ENCODE results near the gene TLR1.
"Not testable (repeated sequence)": the region's sequence is repeated elsewhere in the genome, so short reads cannot be mapped to it uniquely, and the experiment has no call there.

The TLR1 gene

DNA sequence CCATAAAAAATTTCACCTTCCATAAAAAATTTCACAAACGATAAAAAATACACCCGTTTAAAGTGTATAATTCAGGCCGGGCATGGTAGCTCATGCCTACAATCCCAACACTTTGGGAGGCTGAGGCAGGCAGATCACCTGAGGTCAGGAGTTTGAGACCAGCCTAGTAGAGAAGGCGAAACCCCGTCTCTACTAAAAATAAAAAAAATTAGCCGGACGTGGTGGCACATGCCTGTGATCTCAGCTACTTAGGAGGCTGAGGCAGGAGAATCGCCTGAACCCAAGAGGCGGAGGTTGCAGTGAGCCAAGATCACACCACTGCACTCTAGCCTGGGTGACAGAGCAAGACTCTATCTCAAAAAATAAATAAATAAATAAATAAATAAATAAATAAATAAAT, 1.7 kb upstream of the TLR1 start:
- DNase-seq (ENCODE audit: low spot score), result not testable (repeated sequence)

DNA sequence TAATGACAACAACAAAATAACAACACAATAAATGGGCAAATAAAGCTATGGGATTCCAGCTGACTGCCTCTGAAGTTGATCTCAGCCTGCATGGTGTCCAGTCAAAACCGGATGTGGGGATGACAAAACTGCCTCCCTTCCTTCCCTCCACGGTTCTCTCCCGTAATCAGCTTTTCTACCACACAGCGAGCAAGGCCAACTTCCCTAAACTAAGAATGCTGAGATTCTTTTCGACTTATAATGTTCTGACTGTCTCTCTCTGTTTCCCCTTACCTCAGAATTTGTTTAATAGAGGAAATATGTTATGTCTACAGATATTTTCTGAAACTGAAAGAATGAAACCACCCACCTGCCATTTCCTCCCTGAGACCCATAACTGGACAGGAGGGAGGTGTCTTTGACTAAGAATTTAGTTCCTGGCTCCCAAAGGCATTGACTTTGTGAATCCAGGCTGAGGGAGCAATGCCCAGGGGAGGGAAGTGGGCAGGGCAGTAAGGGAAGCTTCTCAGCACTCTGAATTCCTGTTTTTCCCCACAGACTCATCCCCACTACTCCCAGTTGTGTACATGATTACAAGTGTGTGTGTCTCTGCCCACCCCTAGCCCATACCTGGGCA, 1.0 kb upstream of the TLR1 start:
- DNase-seq (ENCODE audit: low spot score), result no peak

DNA sequence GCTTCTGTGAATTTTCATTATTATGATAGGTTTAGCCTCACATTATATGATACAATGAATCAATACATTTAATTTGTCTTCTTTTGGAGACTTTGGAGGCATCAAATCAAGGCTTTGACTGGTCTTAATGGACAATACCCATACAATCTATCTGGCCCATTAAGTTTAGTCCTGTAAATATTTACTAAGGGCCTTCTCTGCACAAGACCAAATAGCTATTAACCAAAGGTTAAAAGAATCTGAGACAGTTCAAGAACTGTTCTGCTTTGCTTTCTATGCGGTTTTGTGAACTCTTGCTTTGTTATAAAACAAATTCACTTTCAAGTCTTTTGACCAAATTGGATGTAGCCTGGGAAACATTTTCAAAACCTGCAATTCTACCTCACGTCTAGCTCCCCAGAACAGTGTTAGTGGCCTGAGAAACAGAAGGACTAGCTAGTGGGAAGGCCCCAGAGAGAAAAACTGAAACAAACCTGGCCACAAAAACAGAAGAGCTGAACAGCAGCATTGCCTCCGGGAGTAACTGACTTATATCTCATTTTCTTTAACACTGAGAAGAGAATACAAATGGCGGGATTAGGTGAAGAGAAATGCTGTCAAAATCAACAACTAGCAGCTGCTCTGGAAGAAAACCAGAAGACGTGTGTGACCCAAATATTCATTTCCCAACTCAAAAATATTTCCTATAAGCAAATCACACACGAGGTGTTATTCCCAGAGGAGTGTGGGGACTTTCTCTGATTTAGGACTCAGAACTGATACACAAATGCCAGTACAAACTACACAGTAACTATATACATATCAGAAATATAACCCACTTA, 548 bp downstream of the TLR1 start:
- no peak for DNase-seq (ENCODE audit: low spot score)

DNA sequence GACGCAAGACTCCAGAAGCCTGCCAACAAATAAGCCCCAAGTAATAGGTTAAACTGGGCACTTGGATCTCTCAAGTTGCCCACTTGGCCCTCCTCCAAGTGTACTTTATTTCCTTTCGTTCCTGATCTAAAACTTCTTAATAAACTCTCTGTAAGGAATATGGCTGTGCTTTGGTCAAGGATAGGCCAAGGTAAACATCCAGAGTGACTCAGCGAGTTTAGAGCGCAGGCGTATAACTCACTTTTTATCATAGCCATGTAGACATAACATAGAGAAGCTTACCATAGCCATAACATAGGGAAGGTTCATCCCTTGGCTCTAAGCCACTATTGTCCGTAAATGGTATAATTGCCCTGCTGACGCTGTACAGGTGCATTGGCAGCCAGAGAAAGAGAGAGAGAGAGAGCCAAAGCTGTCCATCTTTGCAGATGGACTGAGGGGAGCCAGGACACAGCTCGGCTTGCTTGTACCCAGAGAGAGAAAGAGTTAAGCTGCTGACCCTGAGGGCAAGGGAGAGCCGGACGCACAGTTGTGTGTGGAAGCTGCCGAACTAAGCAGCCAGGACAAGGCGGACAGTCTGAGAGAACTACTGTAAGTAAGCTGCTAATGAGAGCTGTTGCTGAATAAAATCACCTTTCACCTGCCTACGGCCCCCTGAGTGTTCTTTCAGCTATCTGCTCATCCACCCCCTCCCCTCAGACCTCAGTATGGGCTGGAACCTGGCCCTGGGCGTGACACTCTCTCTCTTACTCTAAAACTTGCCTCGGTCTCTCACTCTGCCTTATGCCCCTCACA, 1.8 kb downstream of the TLR1 start:
- DNase-seq (ENCODE audit: low spot score), result no peak

DNA sequence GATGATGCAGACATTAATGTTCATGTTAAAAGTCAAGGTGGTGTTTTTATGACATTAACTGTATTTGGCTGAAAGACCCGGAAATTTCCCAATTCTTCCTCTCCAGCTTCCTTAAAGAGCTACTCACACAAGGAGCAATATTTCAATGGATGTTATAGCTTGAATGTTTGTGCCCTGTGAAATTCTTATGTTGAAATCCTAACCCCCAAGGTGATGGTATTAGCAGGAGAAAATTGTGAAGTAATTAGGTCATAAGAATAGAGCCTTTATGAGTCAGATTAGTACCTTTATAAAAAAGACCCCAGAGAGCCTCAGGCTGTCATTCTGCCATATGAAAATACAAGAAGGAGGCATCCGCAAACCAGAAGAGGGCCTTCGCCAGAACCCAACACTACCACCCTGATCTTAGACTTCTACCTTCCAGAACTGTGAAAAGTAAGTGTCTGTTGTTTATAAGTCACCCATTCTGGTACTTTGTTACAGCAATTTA, 3.6 kb downstream of the TLR1 start:
- no peak for DNase-seq (ENCODE audit: low spot score)

DNA sequence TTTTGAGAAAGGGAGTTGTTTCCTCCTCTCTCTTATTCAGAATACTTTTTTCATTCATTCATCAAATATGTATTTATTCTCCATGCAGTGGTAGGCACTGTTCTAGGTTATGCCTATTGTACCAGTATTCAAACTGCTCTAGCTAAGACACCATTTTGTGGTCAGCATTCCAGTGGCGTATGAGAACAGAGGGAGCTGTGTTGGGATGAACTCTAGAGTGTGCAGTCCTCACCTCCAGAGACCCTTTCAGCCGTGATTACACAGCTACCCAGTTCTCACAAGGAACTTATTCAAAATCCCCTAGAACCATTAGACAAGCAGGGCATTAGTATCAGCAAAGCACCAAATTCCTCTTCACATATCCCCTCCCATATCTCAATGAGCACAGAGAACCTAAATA, 4.2 kb downstream of the TLR1 start:
- no peak for DNase-seq (ENCODE audit: low spot score)

DNA sequence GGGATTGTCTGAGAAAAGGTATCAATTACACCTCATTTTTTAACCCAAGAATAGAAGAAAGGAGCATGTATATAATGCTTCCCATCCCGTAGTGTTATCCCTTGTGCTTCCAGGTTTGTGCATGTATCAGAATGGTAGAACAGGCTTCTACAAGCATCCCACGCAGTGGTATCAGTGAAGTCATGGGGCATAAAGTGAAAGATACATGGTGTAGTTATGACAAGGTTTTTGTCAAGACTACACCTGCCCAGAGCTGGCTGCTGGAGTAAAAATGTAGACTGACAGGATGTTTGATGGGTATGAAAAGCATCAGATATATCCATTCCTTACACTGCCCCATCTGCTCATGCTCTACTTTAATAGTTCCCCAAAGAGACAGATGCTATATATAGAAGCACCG, 9.5 kb downstream of the TLR1 start:
- no peak for DNase-seq (ENCODE audit: low spot score)

DNA sequence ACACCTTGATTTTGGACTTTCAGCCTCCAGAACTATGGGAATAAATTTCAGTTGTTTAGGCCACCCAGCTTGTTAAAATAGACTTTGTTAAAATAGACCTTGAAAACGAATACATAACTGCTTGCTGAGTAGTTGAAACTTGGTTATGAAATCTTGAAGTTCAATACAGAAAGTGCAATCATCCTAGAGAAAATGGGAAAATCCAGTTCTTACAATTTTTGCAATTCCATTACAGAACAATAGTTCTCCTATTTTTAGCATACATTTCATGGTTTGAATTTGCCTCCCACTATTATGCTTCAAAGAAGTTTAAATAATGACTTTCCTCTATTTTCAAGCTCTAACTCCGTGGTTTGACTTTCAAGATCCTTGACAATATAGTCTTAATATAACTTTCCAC, 10.5 kb downstream of the TLR1 start:
- no peak for DNase-seq (ENCODE audit: low spot score)

DNA sequence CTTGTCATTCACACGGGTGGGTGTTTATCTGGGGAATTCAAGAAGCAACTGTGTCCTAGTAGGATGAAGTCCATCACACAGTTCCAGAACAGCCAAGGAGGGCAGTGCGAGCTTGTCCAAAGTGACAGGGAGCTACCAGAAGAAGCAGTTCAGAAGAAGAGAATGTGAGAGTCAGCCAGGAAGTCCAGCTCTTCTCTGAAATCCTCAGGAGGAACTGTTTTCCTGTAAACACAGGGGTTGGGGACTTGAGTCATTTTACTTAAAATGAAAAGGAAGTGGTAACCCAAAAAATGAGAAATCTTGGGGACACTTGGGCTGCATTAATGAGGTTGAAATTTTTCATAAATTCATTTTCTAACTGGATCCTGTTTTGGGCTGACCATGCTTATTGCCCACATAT, 13.6 kb downstream of the TLR1 start:
- DNase-seq (ENCODE audit: low spot score), result no peak

DNA sequence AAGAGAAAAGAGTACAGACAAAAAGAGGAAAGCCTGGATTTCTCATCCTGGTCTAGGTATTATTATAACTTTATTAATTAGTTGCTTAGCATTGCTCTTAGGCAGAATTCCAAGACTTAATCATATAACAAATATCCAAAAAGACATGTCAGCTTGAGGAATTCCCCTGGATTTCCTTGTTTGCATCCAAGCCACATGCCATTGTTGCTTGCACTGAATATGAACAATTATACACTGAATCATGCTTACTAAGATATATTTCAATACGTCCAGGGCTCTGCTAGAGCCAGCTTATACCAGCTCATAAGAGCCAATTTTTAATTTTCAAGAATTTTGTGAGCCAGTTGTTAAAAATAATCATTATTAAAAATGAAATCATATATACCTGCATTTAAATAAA, 16.3 kb downstream of the TLR1 start:
- no peak for DNase-seq (ENCODE audit: low spot score)

DNA sequence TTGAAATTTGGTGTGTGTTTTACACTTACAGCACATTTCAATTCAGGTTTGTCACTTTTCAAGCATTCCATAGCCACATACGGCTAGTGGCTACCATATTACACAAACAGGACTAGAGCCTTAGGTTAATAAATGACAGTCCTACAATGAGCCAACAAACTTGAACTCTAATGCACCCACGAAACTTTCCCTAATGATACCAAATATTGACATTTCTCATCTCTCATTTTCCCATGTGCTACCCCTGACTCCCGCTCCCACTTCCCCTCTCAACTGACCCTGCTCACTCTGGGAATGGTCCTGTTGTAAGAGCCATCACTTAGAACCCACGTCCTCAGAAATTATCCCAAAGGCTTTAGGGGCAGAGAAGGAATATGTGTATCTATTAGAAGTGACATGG, 16.9 kb downstream of the TLR1 start:
- DNase-seq (ENCODE audit: low spot score), result no peak

DNA sequence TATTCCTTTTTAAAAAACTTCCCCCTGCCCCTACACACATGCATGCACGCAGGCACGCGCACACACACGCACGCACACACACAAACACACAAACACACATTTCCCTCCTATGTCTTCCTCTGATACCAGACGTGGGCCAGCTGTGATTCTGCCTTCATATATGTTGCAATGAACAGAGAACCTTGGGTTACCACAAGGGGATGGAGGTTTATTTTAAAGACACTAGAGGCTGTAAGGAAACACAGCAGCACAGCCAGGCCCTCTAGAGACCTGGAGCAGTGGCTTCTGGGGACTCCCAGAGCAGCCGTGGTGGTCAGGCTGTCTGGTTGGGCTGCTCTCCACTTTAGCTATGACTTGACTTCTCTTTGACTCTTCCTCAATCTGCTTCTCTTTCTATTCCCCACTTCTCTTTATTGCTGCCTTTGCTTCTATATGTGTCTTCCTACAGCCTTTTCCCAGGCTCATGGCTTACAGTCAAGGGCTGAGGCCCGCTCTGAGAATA, 18.6 kb downstream of the TLR1 start:
- no peak for DNase-seq (ENCODE audit: low spot score)

DNA sequence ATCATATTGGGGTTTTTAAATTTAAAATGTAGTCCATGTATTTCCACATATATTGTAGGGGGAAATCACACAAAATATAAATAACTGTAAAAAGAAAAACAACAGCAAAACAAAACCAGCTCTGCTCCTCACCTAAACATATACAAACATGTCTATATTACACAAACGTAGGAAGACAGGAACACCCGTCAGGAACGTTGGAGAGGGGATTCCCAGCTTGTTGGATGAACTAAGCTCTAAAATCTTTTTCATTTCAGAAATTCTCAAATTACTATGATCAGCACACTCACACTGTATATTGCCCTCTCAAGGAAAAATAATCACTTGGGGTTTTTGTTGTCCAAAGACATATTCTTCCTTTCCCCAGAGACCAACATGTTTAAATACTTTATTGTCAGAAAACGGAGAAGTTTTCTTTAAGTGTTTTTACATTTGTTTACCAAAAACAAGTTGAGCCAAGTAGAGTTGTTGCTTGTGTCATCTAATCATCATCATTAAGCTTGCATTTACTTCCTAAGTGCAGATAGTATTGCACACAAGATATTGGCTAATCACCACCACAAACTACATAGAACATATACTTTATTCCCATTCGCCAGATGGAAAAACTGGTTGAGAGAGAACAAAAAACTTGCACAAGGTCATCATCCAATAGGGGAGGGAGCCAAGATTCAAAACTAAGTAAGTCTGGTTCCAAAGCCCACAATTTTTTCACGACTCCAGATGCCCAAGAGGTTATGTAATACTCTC, 19.4 kb downstream of the TLR1 start:
- DNase-seq (ENCODE audit: low spot score), result no peak

DNA sequence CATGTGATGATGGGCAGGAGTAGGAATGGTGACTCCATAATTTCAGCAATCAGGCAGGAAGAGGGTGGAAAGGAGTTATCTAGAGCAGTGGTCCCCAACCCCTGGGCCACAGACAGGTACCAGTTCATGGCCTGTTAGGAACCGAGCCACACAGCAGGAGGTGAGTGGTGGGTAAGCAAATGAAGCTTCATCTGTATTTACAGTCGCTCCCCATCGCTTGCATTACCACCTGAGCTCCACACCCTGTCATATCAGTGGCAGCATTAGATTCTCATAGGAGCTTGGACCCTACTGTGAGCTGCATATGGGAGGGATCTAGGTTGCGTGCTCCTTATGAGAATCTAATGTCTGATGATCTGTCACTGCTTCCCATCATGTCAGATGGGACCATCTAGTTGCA, 20.4 kb downstream of the TLR1 start:
- DNase-seq (ENCODE audit: low spot score), result no peak

DNA sequence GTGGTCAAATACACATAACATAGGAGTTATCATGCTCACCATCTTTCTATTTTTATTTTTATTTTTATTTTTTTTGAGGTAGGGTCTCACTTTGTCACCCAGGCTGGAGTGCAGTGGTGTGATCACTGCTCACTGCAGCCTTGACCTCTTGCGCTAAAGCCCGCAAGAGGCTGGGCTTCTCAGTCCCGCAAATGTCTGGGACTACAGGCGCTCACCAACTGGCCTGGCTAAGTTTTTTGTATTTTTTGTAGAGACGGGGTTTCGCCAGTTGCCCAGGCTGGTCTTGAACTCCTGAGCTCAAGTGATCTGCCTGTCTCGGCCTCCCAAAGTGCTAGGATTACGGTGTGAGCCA, 21.5 kb downstream of the TLR1 start:
- no peak for DNase-seq (ENCODE audit: low spot score)

DNA sequence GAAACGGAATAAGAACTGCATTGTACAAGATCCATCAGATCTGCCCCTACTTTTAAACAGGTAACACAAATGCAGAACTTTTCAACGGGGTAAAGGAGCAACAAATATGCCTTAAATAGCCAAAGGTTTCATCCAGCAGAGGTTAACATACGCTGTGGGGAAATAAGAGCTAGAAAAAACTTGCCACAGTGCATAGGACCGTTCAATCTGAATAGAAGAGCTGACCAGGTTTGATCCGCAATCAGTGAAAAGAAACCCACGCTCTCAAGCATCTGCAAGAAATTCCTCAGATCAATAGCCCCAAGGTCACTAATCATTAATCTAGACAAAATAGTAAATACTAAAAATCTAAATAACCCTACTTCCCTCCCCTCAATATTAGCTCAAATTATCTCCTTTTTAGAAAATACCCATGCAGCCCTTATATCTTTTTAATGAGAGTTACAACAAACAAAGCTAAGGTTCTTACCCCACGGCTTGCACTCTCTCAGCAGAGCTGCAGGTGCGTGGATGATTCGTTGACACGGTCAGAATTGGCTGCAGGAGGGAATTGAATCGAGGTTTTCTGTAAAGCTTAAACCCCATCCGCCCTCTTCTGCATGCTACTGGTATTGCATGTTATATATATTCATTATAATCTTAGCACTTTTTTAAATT, 22.0 kb downstream of the TLR1 start, which contains the start of gene TLR10:
Gene TLR10, minus strand, starts transcription at position 539 of the 657 bp plus-strand sequence. CDS start 7,400 bp downstream, outside the sequence.
- DNase-seq (ENCODE audit: low spot score), result no peak

DNA sequence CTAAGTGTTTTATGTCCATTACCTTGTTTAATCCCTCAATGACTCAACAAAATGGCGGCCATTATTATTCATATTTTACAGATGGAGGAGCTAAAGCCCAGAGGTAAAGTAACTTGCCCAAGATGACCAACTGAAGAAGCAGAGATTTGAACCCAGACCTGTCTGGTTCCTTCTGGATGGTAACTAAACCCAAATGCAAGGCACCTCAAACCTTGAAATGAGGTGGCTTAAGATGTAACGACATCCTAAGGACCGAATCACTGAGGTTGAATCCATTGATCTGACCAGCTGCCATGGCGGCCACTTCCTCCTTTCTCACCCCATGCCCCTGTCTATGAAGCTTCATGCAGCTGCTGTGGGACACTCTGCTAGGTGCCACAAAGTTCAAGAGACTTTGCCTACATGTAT, 22.7 kb downstream of the TLR1 start:
- DNase-seq (ENCODE audit: low spot score), result no peak

DNA sequence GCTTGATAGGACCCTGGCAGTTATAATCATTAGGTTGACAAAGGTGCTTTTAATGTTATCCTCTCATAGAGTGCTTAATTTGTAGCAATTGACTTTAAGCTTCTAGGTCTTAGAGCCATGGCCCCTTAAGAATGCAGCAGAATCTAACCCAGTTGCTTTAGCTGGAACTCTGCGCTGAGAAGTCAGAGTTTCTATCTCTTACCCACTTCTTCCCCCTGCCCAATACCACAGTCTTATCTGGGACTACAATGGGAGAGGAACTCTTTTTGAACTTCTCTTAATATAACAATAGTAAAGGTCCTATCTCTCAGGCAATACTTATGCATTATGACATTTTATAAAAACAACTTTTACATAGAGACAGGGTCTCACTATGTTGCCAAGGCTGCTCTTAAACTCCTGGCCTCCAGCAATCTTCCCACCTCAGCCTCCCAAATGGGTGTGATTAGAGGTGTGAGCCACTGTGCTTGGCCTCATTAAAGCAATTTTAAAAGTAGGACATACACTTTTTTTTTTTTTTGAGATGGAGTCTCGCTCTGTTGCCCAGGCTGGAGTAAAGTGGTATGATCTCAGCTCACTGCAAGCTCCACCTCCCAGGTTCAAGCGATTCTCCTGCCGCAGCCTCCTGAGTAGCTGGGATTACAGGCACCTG, 23.6 kb downstream of the TLR1 start:
- no peak for DNase-seq (ENCODE audit: low spot score)

DNA sequence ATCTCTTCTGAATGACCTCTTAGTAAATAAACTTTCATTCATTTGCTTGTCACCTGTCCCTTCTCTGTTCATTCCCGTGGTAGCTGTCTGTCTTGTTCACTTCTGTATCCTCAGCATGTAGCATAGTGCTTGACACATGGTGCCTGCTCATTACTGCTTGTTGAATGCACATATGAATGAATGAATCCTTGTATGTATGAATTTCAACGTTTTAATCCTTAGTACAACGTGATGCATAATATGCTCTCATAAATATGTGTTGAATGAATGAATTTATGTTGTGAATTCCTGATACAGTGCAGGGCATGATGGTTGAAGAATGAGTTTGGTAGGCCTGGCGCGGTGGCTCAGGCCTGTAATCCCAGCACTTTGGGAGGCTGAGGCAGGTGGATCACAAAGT, 24.8 kb downstream of the TLR1 start:
- no peak for DNase-seq (ENCODE audit: low spot score)

DNA sequence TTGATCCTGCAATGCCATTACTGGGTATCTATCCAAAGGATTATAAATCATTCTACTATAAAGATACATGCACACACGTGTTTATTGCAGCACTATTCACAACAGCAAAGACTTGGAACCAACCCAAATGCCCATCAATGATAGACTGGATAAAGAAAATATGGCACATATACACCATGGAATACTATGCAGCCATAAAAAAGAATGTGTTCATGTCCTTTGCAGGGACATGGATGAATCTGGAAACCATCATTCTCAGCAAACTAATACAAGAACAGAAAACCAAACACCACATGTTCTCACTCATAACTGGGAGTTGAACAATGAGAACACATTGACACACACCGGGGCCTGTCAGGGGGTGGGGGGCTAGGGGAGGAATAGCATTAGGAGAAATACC, 26.7 kb downstream of the TLR1 start:
- not testable (repeated sequence) for DNase-seq (ENCODE audit: low spot score)

DNA sequence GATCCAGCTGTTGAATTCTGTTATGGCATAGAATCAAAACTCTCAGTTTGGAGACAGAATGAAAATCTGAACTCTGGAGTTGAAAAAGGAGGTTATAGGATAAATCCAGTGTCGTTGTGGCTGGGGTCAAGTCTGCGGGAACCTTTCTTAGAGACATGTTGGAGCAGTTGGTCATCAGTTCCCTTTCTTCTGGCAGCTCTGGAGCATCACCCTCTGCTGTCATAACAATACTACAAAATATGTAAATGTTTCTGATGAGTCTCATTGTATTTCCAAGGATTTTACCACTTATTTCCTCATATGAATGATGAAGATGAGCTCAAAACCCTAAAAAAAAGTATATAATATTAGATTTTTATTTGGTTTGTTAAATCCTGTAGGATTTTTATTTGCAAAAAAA, 29.3 kb downstream of the TLR1 start:
- DNase-seq (ENCODE audit: low spot score), result no peak
